ENCODE data around the gene B4GALT5.
"Not testable (repeated sequence)": the region's sequence is repeated elsewhere in the genome, so short reads cannot be mapped to it uniquely, and the experiment has no call there.

Gene B4GALT5

GRCh38 chr20:49676581-49677291 is 36.9 kb downstream of the B4GALT5 start:
- DNase-seq, result no peak

DNA sequence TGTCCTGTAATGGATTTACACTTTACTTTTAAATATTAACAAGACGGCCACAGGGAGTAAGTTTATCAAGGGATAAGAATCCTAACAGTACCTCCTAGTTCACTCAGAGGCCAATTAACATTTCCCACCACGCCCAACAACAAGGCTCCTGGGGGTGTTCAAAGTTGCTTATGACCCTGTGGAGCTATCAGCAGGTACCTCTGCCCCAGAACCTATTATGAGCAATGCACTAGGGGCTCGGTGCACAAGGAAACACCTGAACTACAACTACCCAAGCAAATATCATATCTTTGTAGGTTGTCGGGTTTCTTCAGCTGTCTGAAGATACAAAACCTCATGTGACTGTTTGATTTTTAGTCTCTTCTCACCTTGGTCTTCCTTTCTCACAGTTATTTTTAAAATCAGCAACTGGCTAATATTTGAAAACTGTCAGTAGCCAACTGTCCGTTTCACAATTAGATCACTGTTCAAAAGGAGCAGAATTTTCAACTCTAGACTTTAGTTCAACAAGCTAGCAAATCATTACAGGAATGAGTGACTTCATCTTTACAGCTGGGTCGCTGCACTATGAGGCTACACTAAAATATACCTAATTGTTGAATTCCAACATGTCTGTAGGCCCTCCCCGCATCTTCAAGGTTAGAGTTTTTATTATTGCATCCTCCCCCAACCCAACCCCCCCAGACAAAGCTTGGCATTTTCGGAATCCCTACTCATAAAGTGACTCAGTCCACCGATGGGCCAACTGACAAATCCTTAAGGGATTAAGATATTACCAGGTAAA is 38.1 kb downstream of the B4GALT5 start:
- no peak for DNase-seq

- no peak for DNase-seq
These were observed 39.0 kb downstream of the B4GALT5 start for GRCh38 chr20:49674383-49675352.

GRCh38 chr20:49672096-49672664 is 41.5 kb downstream of the B4GALT5 start:
- no peak for DNase-seq

DNA sequence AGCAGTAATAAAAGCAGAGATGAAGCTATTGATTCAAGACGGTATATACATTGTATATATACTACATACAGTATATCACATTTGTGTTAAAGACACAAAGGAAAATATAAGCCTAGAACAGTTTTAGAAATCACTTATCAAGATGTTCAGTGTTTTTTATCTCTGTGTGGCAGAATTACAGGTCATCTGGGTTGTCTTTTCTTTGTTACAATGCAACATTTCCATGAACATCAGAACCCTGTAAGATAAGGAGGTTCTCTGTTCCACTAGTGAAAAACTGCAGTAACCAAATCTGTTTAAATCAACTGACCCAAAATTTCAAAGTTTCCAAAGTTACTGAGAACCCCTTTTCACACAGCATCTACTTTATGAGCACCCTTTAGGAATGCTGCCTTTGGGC is 42.2 kb downstream of the B4GALT5 start:
- DNase-seq, result no peak

GRCh38 chr20:49669601-49670189 is 44.0 kb downstream of the B4GALT5 start:
- DNase-seq, result no peak

DNA sequence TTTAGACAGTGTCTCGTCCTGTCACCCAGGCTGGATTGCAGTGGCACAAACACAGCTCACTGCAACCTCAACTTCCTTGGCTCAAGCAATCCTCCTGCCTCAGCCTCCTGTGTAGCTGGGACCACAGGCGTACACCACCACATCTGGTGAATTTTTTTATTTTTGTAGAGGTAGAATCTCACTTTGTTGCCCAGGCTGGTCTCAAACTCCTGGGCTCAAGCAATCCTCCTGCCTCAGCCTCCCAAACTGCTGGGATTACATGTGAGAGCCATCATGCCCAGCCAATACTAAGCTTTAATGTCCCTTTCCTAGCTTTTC is 44.8 kb downstream of the B4GALT5 start:
- not testable (repeated sequence) for DNase-seq

- peak; percentile 30 for DNase-seq
These were observed 45.3 kb downstream of the B4GALT5 start for GRCh38 chr20:49668181-49668877.

DNA sequence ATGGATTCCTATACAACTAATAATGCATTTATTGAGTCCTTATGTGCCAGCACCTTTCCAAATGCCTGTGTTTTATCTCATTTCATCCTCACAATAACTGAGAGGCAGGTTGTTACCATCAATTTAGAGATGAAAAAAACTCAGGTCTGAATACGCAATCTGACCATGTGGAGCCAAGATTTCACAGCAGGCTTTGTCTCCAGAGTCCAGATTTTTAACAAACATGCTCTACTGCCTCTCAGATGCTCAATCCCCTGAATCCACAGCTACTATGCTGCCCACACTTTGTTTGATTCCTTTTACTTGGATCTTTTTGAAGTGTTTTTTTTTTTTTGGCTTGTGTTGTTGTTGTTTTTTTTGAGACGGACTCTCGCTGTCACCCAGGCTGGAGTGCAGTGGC is 46.8 kb downstream of the B4GALT5 start:
- peak; percentile 9 for DNase-seq

- no peak for DNase-seq
These were observed 47.9 kb downstream of the B4GALT5 start for GRCh38 chr20:49665796-49666195.

DNA sequence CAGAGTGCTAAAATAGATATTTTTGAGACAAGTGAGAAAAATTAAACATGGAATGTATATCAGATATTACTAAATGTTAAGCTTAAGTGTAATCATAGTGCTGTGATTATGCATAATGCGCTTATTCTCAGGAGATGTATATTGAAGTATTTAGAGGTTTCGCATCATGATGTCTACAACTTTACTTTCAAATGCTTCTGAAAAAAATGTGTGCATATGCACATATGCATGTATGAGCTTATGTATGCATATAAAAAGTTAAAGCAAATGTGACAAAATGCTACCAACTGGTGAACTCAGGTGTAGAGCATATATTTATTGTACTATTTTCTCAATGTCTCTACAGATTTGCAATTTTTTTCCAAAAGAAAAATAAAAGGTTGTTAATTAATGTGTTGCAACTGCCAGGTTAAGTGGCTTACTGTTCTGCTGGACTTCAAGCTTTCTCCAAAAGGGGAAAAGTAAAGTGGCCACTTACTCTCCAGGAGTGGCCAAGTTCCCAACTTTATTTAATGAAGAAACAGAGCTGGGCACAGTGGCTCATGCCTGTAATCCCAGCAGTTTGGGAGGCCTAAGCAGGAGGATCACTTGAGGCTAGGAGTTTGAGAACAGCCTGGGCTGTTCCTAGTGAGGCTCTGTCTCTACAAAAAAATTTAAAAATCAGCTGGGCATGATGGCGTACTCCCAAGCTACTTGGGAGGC is 48.9 kb downstream of the B4GALT5 start:
- no peak for DNase-seq

GRCh38 chr20:49663112-49663511 is 50.6 kb downstream of the B4GALT5 start:
- DNase-seq, result no peak

DNA sequence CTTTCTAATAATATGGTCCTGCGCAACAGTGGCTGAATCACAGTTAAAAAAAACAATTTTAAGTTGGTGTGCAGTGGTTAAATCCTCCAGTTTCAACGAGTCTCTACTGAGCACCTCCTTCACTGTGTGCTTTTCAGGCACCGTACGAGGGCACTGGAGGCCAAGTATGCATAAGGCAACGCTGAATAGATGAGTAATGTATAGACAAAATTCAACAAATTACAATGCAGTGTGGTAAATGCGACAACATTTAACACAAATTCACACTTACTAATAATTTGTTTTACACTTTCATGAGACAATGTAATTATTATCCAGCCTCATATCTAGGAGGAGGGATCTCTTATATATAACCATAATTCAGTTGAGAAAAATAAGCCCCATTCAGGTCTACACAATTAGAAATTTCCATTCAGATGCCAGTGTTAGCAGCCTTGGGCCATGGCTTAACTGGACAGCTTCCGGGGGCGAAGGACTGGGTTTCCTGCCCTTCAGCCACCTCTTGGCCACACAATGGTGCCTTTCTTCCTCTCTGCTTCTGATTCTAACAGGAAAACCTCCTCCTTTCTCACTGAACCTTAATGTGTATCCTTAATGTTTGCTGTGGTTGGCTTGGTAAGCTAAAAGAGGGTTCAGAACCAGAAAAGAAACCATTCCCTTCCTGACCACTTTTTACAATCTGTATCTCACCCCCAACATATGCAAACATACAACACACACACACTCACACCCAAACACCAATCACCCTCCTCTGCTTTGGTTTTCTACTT is 51.9 kb downstream of the B4GALT5 start:
- no peak for DNase-seq

GRCh38 chr20:49660912-49661311 is 52.8 kb downstream of the B4GALT5 start:
- DNase-seq, result no peak

DNA sequence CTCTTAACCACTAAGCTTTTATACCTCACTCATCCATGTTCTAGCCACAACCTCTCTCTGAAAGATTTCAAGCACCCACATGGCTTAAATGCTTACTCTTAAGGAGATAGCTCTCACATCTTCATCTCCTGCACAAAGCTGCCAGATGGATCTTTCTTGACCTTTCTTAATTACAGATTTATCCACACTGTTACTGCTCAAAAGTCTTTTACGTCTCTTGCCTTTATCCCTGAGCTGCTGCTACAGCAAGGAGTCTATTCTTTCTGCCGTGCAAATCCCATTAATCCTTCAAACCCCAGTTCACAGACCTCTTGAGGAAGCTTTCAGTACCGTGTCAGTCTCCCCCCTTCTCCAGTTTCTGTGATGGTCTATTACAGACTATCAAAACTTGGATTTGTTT is 54.6 kb downstream of the B4GALT5 start:
- peak; percentile 66 for DNase-seq

DNA sequence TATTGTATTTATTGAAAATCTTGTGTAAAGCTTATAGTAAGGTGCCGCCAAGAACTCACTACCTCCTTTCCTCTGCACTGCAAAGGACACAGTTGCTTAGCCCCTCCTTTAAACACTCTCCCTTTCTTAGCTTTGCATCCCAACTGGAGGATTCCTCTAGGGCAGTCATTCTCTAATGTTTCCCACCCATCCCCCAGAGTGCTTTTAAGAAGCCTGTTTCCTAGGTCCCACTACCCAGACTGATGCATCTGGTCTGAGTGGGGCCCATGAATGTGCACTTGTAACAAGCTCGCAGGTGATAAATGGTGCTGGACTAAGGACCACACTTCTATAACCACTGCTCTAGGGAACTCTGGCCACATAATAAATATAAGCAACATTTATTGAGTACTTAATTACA is 55.2 kb downstream of the B4GALT5 start:
- DNase-seq, result peak; percentile 50

- no peak for DNase-seq
These were observed 56.4 kb downstream of the B4GALT5 start for GRCh38 chr20:49657118-49657901.

GRCh38 chr20:49656304-49656703 is 57.4 kb downstream of the B4GALT5 start:
- no peak for DNase-seq

DNA sequence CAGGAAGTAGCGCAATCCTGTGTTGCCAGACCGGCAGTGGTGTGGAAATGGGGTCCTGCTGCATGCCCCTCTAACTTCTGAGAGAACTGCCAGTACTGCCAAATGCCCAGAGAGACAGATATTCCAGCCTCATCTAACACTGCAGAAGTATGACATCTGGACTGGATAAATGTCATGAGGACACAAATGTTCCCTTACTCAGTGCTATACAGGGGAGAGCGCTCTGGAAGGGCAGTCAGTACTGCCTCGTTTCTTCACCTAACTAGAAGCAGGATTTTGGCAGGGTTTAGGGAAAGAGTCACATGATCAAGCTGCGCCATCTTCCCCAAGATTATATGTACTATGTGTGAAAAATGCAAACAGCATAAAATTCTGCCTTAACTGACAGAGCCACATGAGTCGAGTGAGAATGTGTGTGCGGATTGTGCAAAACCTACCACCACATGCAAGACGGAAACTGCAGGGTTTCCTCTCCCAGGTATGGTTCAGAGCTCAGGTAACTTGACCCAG is 59.7 kb downstream of the B4GALT5 start:
- DNase-seq, result no peak

Measured in NCI-H2227 treated with DMSO at 0.1 percent for 48 hours (cell line).